ENCODE data around the gene SRPRB. TPM values are rescaled to one million over a fixed set of nuclear protein-coding genes. Genes with fewer than 3 reads are reported as not detected.

SRPRB gene
- total RNA-seq, 1 experiment from 2014 or later: 73.5 TPM

- intact Hi-C loops (cut with micrococcal nuclease; ENCODE audit: unreplicated experiment) (no loop called here), in situ Hi-C loops (cut with HindIII; ENCODE audit: low pct_unique_long_range_greater_than_20kb, low sequenced_read_pairs) (no loop called here)
- no TSS peak for BruUV-seq (replicated peaks)
- H3K36me3 ChIP-seq (ENCODE audit: control insufficient read depth, insufficient read depth, low read length): no peaks in the 10 kb centered on the region
- 0 out of 2 replicates have a peak, but pooled peaks cover 3% of the 10 kb centered on the region for H3K4me1 ChIP-seq (ENCODE audit: control insufficient read depth, insufficient read depth, low read length)
- H3K9me3 ChIP-seq (ENCODE audit: control insufficient read depth, insufficient read depth, low read depth, low read length): no peaks in the 10 kb centered on the region
- CTCF ChIA-PET: no interaction called here
- no peak for TF ChIP-seq POLR2AphosphoS5 (IDR thresholded peaks at IDR 0.05; ENCODE audit: low read depth, low read length)
- no peak for TF ChIP-seq REST (IDR thresholded peaks at IDR 0.05; ENCODE audit: insufficient read depth in 1 of 2, low read depth in 2 of 2, low read length in 1 of 2)
- no peak for TF ChIP-seq SIN3A (IDR thresholded peaks at IDR 0.05; ENCODE audit: borderline replicate concordance, insufficient read depth, low read depth, low read length)
- no peak for TF ChIP-seq CTCF (IDR thresholded peaks at IDR 0.05)
- no peak for TF ChIP-seq TCF7L2 (IDR thresholded peaks at IDR 0.05; ENCODE audit: low read depth, low read length)
- ATAC-seq (no peak), DNase-seq (ENCODE audit: low read depth, low spot score) (no peak)
- no peak overlapping the region for H3K4me3 ChIP-seq (ENCODE audit: low read depth in 2 of 2, low read length in 2 of 2)
- no peaks in the 10 kb centered on the region for H3K27me3 ChIP-seq (ENCODE audit: control insufficient read depth, insufficient read depth, low read length)
- POLR2A ChIA-PET: no interaction called here
- no peak overlapping the region for H3K27ac ChIP-seq (ENCODE audit: low read length)
Measured at GRCh38 chr3:133825969-133826727, 20.5 kb downstream of the SRPRB start.

GRCh38 chr3:133827136-133827535 is 21.5 kb downstream of the SRPRB start:
- DNase-seq (ENCODE audit: low read depth, low spot score): no peak
- CTCF ChIA-PET: no interaction called here
- Histone ChIP-seq H3K36me3 (ENCODE audit: control insufficient read depth, insufficient read depth, low read length) (no peaks in the 10 kb centered on the region), H3K4me3 (ENCODE audit: low read depth in 2 of 2, low read length in 2 of 2) (no peak overlapping the region), H3K27me3 (ENCODE audit: control insufficient read depth, insufficient read depth, low read length) (no peaks in the 10 kb centered on the region), H3K27ac (ENCODE audit: low read length) (no peak overlapping the region), H3K4me1 (ENCODE audit: control insufficient read depth, insufficient read depth, low read length) (no peaks in the 10 kb centered on the region), H3K9me3 (ENCODE audit: control insufficient read depth, insufficient read depth, low read depth, low read length) (no peaks in the 10 kb centered on the region)
- no peak for TF ChIP-seq POLR2AphosphoS5 (IDR thresholded peaks at IDR 0.05; ENCODE audit: low read depth, low read length)
- TF ChIP-seq SIN3A (IDR thresholded peaks at IDR 0.05; ENCODE audit: borderline replicate concordance, insufficient read depth, low read depth, low read length): no peak
- TF ChIP-seq CTCF (IDR thresholded peaks at IDR 0.05): no peak
- no peak for TF ChIP-seq TCF7L2 (IDR thresholded peaks at IDR 0.05; ENCODE audit: low read depth, low read length)
- no TSS peak for BruUV-seq (replicated peaks)
- intact Hi-C loops (cut with micrococcal nuclease; ENCODE audit: unreplicated experiment) (no loop called here), in situ Hi-C loops (cut with HindIII; ENCODE audit: low pct_unique_long_range_greater_than_20kb, low sequenced_read_pairs) (no loop called here)
- POLR2A ChIA-PET: no interaction called here
- no peak for ATAC-seq

All from Panc1 (cell line).